ENCODE results near the gene CDC42BPG.

DNA sequence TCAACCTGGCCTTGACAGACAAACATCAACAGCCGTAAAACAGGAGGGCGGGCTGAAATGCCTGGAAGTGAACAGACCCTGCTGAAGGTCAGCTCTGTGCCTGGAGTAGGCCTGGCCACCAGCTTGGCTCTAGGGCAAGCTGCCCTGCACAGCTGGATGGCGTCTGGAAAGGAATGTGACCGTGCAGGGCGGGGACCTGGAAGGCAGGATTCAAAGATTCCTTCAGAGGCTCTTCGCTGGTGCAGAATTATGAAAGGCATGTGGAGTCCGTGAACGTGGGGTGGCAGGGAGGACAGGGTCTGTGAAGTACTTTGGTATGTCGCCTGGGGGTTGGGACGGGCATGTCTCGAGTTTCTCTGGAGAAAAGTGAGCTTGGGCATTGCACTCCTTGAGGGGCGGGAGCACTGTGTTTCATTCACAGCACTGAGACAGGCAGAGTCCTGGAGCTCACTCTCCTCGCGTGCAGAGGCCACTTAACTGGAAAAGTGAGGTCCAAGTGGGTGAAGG, 32.4 kb upstream of the CDC42BPG start:
- no peak for TF ChIP-seq EZH2 (optimal IDR thresholded peaks at IDR 0.05; ENCODE audit: low read depth, low read length)
- TF ChIP-seq, protein P1, sequence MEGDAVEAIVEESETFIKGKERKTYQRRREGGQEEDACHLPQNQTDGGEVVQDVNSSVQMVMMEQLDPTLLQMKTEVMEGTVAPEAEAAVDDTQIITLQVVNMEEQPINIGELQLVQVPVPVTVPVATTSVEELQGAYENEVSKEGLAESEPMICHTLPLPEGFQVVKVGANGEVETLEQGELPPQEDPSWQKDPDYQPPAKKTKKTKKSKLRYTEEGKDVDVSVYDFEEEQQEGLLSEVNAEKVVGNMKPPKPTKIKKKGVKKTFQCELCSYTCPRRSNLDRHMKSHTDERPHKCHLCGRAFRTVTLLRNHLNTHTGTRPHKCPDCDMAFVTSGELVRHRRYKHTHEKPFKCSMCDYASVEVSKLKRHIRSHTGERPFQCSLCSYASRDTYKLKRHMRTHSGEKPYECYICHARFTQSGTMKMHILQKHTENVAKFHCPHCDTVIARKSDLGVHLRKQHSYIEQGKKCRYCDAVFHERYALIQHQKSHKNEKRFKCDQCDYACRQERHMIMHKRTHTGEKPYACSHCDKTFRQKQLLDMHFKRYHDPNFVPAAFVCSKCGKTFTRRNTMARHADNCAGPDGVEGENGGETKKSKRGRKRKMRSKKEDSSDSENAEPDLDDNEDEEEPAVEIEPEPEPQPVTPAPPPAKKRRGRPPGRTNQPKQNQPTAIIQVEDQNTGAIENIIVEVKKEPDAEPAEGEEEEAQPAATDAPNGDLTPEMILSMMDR (IDR thresholded peaks at IDR 0.05; ENCODE audit: low read length), result no peak
